ENCODE measurements around the gene SIRT1.
A peak's percentile ranks its signal among the peaks of the same experiment; 100 is the strongest.
"Not testable (repeated sequence)": the region's sequence is repeated elsewhere in the genome, so short reads cannot be mapped to it uniquely, and the experiment has no call there.

The SIRT1 gene

GRCh38 chr10:67884313-67884841 is at the start of gene SIRT1:
TSS of gene SIRT1 (plus strand) at chr10:67884656. CDS start at chr10:67884722, 66 bp downstream.
- DNase-seq (ENCODE audit: low read depth in 4 of 4, low spot score in 1 of 4), result peak; percentile 71 to 89 (median 80)

DNA sequence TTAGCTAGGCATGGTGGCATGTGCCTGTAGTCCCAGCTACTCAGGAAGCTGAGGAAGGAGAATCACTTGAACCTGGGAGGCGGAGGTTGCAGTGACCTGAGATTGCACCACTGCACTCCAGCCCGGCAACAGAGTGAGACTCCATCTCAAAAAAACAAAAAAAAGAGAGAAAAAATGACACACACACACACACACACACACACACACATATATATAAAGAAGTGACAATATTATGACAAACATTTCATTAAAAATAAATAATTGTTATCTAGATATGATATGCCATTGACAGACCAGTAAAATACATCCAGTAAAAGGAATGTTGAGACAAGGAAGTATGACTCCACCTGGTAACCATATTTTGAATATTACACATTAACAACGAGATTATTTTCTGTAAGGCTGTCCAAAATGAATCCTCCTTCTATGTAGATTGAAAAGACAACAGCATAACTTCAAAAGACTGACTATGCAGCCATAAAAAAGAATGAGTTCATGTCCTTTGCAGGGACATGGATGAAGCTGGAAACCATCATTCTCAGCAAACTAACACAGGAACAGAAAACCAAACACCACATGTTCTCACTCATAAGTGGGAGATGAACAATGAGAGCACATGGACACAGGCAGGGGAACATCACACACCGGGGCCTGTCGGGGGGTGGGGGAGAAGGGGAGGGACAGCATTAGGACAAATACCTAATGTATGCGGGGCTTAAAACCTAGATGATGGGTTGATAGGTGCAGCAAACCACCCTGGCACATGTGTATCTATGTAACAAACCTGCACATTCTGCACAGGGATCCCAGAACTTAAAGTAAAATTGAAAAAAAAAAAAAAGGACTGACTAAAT is 48.7 kb upstream of the SIRT1 start:
- not testable (repeated sequence) for DNase-seq (ENCODE audit: low read depth in 4 of 4, low spot score in 1 of 4)

GRCh38 chr10:67836488-67836887 is 48.0 kb upstream of the SIRT1 start:
- DNase-seq (ENCODE audit: low read depth in 4 of 4, low spot score in 1 of 4), result no peak

- DNase-seq (ENCODE audit: low read depth in 4 of 4, low spot score in 1 of 4), result no peak
These were observed 47.5 kb upstream of the SIRT1 start for GRCh38 chr10:67836972-67837371.

DNA sequence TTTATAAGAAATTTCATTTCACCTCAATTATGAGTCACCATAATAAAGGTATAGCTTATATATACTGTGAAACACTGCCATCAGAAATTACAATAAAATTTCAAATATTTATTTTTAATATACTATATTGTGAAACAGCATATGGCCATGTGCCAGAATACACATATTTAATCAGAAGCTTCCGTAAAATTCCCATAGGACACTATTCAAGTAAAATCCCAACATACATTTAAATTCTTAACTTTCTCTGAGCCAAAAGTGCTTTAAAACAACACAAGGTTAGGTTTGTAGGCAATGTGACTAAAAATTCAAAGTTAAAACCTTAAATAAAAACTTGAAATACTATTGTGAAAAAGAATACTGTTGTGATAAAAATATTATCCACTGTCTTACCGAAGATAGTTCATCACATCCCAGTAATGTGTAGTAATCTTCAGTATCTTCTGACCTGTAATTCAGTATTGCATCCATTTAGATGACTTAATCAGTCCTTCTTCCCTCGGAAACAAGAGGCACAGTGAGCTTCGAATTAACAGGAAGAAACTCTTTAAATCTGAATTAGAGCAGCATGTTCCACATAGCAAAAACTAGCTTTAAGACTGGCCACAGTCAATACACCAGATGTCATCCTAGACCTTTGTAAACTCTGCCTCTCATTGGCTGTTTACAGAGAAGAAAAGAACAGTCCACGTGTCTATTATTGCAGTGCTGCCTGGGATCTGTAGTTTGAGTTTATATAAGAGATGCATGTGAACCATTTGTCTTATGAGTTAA is 46.7 kb upstream of the SIRT1 start, which contains the start of gene DNAJC12:
TSS of gene DNAJC12 (minus strand) at position 648 of the 774 bp plus-strand sequence. CDS start at position 471, 177 bp downstream.
- no peak for DNase-seq (ENCODE audit: low read depth in 4 of 4, low spot score in 1 of 4)

GRCh38 chr10:67839511-67839910 is 44.9 kb upstream of the SIRT1 start:
- DNase-seq (ENCODE audit: low read depth in 4 of 4, low spot score in 1 of 4), result not testable (repeated sequence)

- no peak for DNase-seq (ENCODE audit: low read depth in 4 of 4, low spot score in 1 of 4)
These were observed 44.5 kb upstream of the SIRT1 start for GRCh38 chr10:67839951-67840350.

GRCh38 chr10:67841737-67842136 is 42.7 kb upstream of the SIRT1 start:
- DNase-seq (ENCODE audit: low read depth in 4 of 4, low spot score in 1 of 4), result no peak

GRCh38 chr10:67843284-67843683 is 41.2 kb upstream of the SIRT1 start:
- DNase-seq (ENCODE audit: low read depth in 4 of 4, low spot score in 1 of 4), result no peak

DNA sequence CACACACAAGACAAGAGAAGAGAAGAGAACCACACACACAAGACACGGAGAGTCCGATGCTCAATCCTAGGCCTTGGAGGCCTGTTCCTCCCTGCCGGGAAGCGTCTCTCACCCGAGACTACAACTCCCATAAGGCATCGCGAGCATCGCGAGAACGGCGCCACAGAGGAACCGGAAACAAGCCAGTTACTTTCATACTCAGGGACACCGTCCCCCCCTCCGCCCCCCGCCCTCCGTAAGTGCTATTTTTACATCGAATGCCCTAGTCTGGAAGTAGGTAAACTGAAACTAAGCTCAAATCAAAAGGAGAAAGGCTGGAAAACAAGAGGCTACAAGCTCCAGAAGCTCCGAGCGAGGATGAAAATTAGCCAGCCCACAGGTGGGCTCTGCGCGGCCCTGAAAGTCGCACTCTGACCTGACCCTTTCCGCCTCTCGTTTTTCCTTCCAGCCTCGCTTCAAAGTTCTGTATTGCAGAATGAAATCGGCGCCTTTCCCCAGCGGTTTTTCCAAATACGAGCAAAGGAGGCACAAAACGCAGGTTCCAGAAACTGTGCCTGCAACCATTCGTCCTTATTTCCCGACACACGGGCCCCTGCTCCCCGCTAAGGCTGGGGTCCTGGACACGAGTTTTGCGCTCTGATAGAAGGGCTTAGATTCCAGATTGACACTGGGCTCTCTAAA is 35.0 kb upstream of the SIRT1 start:
- peak; percentile 82 to 89 (median 88) for DNase-seq (ENCODE audit: low read depth in 4 of 4, low spot score in 1 of 4)

- DNase-seq (ENCODE audit: low read depth in 4 of 4, low spot score in 1 of 4), result no peak
These were observed 33.3 kb upstream of the SIRT1 start for GRCh38 chr10:67851186-67851585.

DNA sequence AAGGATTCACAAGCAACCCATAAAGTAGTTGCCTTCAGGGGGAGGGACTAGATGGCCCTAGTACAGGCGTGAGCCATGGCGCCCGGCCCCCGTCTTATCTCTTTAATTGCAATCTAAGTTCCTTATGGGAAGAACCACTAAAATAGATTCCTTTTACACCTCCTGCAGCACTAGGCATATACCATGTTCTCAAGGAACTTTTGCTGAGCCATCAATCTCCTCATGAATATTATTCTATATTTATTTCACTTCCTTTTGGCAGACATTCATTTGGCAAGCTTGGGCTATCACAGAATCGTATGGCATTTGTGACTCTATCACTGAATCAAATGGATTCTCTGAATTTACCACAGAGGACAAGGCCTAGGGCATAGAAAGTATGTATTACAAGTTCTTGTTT is 31.7 kb upstream of the SIRT1 start:
- DNase-seq (ENCODE audit: low read depth in 4 of 4, low spot score in 1 of 4), result no peak

DNA sequence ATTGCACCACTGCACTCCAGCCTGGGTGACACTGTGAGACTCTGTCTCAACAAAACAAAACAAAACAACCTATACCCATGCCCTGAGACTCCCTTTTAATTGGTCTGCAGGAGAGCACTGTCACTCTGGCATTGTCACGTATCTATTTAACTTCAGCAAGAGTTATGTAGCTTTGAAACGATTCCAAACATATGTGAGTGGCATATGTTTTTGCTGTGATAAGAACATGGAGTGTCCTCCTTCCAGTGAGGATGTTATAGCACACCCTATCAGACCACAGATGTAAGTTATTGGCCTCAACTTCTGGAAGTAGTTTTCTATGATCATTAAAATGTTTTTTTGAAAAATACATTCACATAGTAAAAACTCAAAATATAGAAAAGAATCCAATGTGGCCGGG is 30.9 kb upstream of the SIRT1 start:
- DNase-seq (ENCODE audit: low read depth in 4 of 4, low spot score in 1 of 4), result no peak

DNA sequence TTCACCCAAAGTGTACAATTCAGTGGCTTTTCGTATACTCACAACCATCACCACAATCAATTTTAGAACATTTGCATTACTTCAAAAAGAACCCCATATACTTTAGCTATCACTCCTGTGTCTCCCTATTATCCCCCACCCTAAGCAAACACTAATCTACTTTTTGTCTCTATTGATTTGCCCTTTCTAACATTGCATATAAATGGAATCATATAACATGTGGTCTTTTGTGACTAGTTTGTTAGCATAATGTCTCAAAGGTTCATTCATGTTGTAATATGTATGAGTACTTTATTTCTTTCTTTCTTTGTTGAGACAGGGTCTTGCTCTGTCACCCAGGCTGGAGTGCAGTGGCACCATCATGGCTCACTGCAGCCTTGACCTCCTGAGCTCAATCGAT is 25.5 kb upstream of the SIRT1 start:
- DNase-seq (ENCODE audit: low read depth in 4 of 4, low spot score in 1 of 4), result no peak

- no peak for DNase-seq (ENCODE audit: low read depth in 4 of 4, low spot score in 1 of 4)
These were observed 22.6 kb upstream of the SIRT1 start for GRCh38 chr10:67861750-67862432.

DNA sequence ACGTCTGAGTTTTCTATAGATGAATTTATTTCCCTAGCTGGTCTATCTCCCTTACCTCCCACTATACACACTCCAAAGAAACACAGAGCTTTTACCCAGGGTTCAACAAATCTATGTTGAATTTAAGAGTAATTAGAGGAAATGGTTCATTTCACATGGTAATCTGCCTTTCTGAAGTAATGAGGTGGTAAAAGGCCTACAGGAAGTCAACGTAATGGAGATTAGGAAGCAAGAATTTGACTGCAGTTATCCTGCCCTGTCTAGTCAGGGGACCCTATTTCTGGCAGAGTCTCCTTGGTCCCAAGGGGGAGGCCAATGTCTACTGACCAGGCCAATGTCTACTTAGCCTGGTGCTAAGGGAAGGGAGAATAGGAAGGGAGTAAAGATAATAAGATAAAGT is 21.4 kb upstream of the SIRT1 start:
- DNase-seq (ENCODE audit: low read depth in 4 of 4, low spot score in 1 of 4), result no peak

GRCh38 chr10:67864607-67865371 is 19.7 kb upstream of the SIRT1 start:
- no peak for DNase-seq (ENCODE audit: low read depth in 4 of 4, low spot score in 1 of 4)

DNA sequence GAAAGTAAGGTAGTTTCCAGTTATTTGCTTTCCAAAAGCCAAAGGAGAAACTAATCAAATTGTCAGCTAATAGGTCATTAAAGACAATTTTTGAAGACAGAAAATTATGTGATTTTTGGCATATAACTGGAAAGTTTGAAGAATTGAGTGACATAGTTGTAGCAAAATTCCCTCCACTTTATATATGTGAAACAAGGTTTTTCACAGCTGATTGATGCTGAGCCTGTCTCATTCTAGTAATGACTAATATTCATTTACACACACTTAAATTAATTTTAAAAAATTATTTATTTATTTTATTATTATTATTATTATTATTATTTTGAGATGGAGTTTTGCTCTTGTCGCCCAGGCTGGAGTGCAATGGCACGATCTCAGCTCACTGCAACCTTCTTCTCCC is 16.3 kb upstream of the SIRT1 start:
- DNase-seq (ENCODE audit: low read depth in 4 of 4, low spot score in 1 of 4), result no peak

GRCh38 chr10:67869996-67870395 is 14.5 kb upstream of the SIRT1 start:
- no peak for DNase-seq (ENCODE audit: low read depth in 4 of 4, low spot score in 1 of 4)
